Measurements from ENCODE around the gene DNAJC5G.

DNAJC5G gene, protein sequence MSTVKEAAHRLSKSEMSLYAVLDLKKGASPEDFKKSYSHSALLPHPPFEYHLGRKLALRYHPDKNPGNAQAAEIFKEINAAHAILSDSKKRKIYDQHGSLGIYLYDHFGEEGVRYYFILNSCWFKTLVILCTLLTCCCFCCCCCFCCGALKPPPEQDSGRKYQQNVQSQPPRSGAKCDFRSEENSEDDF

GRCh38 chr2:27275211-27276150, at the start of gene DNAJC5G:
Gene DNAJC5G (plus strand): TSS chr2:27275433. CDS start chr2:27276729, 1,296 bp downstream.
- DNase-seq = no peak

- no peak for DNase-seq
Measured at GRCh38 chr2:27225526-27225925, 49.7 kb upstream of the DNAJC5G start.

- DNase-seq = no peak
Measured at GRCh38 chr2:27227501-27227900, 47.7 kb upstream of the DNAJC5G start.

DNA sequence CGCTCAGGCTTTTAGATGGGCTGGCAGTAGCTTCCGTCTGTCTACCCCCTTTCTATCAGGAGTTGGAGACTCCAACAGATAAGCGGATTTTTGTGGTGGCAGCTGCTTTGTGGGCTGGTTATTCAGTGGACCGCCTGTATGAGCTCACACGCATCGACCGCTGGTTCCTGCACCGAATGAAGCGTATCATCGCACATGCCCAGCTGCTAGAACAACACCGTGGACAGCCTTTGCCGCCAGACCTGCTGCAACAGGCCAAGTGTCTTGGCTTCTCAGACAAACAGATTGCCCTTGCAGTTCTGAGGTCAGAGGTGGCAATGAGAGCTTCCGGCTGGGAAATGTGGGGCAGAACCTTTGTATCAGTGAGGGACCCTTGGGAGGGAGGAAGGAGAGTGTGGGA, 43.3 kb upstream of the DNAJC5G start:
- no peak for DNase-seq

GRCh38 chr2:27233341-27233740, 41.9 kb upstream of the DNAJC5G start:
- no peak for DNase-seq

GRCh38 chr2:27236136-27236535, 39.1 kb upstream of the DNAJC5G start:
- no peak for DNase-seq

DNA sequence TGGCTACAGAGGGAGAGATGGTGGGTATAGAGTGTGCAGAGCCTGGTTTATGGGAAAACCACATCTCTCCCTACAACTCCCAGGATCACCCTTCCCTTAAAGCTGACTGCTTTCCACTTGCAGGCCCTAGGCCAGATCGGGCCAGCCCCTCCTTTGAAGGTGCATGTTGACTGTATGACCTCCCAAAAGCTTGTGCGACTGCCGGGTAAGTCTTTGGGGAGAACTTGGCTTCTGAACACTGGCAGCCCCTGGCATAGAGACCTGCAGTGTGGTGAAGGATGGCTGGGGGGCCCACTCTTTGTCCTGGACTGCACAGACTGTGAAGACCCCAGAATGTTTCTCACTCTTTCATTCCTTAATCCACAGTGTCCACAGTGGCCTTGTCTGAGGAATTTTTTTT, 38.6 kb upstream of the DNAJC5G start:
- no peak for DNase-seq

DNA sequence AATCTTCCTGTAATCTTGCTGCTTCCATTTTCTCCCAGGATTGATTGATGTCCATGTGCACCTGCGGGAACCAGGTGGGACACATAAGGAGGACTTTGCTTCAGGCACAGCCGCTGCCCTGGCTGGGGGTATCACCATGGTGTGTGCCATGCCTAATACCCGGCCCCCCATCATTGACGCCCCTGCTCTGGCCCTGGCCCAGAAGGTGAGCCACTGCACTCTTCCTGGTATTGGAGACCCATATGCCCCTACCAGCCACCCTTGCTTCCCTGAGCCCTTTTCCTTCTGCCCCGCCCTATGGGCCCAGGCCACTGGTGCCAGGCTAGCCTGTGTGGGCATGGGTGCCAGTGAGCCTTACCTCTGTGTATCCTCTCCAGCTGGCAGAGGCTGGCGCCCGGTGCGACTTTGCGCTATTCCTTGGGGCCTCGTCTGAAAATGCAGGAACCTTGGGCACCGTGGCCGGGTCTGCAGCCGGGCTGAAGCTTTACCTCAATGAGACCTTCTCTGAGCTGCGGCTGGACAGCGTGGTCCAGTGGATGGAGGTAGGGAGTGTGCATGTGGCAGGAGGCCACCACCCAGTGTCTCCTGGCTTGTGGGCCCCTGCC, 37.8 kb upstream of the DNAJC5G start:
- no peak for DNase-seq

DNA sequence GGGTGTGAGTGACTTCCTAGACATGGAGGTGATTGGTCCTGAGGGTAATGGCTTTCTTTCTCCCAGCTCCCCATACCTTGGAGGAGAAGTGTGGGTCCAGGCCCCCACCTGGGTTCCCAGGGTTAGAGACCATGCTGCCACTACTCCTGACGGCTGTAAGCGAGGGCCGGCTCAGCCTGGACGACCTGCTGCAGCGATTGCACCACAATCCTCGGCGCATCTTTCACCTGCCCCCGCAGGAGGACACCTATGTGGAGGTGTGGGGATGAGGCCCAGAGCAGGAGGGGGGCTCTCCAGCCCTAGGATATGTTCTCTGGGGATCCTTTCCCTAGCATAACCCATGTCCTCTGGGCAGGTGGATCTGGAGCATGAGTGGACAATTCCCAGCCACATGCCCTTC, 36.3 kb upstream of the DNAJC5G start:
- DNase-seq = no peak

DNA sequence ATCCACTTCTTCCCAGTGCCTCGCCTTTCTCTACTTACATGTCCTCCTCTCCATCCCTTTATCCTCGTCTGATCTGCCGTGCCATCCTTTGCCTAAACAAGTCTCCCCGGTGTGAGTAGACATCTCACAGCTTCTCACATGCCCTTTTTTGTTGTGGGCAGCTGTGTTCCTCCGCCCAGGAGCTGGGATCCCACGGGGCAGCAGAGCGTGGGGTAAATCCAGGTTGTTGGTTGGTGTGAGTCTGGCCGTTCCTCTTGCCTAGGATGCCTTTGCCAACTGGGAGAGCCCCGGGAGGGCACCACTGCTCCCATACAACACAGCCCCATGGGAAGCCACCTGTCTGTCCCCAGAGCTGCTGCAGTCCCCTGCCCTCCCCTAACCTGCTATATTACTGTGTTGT, 34.8 kb upstream of the DNAJC5G start:
- DNase-seq = no peak

DNA sequence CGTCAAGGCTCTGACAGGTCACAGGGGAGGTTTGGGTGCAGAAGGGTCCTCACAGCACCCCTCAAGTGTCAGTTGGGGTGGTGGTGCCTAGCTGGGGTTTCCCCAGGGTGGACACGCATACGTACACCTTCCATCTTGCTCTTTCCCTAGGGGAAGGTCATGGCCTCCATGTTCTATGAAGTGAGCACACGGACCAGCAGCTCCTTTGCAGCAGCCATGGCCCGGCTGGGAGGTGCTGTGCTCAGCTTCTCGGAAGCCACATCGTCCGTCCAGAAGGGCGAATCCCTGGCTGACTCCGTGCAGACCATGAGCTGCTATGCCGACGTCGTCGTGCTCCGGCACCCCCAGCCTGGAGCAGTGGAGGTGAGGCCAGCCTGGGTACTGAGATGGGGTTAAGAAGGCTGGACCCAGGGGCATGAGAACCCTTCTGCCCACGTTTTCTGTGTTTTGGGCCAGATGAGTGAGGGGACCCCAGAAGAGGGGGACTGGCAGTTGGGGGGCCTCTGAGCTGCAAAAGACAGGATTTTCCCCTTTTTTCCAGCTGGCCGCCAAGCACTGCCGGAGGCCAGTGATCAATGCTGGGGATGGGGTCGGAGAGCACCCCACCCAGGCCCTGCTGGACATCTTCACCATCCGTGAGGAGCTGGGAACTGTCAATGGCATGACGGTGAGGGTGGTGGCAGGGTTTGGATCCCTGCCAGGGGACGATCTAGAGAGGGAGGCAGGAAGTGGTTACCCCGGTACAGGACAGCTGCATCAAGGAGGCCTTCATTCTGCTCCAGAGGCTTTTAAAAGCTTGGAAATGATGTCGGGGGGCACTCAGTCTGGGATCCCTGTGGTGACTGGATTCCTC, 33.2 kb upstream of the DNAJC5G start:
- DNase-seq = no peak

- DNase-seq = no peak
Measured at GRCh38 chr2:27242614-27242951, 32.6 kb upstream of the DNAJC5G start.

DNA sequence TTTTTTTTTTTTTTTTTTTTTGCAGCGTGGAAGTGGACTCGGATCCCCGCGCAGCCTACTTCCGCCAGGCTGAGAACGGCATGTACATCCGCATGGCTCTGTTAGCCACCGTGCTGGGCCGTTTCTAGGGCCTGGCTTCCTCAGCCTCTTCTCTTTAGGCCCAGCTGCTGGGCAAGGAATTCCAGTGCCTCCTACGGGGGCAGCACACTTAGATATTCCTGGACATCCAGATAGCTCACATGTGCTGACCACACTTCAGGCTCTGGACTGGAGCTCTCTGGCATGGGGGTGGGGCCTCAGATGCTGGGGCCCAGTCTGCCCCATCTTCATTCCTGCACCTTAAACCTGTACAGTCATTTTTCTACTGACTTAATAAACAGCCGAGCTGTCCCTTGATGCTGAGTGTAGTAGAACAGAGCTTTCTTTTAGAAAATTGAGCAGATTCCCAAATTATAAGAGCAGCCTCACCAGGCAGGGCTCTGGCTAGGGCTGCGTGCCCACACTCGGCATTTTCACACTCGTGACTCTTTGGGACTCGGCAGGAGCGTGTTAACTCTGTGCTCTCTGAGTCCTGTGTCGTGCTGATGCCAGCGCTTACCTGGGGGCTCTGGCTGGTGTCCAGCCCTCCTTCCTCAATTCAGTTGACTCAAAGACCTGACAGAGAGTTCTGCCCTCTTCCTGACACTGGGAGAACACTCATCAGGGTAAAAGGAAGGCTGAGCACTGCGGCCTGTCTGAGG, 31.7 kb upstream of the DNAJC5G start:
- DNase-seq = no peak

DNA sequence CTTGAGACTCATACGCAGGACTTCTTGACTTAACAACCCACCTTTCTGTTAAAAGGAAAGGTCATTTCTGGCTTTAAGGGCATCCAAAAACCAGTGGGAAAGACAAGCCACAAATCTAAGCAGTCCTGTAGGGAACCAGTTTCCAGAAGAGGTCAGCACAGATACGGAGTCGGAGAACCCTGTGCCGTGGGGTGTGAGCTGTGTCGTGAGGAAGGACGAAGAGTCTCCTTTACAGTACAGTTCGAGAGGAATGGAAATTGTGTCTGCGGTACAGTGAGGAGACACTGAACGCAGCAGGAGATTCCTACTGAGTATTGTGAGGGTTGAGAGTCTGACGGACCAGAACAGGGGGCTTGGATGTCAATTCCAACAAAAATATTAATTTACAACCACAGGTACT, 30.1 kb upstream of the DNAJC5G start:
- no peak for DNase-seq

DNA sequence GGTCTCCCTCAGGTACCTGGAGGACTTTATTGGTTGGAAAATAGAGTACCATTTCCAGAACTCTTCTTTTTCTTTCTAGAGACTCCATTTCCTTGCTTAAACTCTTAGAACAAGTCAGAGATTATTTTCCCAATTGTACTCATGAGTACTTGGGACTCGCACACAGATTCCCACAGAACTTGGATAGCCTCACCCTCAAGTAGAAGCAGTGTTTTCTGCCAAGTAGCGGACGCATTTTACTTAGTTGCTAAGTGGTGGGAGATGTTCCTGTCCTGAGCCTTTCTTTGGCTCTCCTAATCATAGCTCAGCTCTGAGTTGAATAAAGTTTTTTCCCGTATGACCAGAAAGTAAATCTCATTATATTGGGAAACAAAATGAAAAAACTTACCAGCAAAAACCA, 29.6 kb upstream of the DNAJC5G start:
- no peak for DNase-seq

- DNase-seq = no peak
Measured at GRCh38 chr2:27247893-27248292, 27.3 kb upstream of the DNAJC5G start.

DNA sequence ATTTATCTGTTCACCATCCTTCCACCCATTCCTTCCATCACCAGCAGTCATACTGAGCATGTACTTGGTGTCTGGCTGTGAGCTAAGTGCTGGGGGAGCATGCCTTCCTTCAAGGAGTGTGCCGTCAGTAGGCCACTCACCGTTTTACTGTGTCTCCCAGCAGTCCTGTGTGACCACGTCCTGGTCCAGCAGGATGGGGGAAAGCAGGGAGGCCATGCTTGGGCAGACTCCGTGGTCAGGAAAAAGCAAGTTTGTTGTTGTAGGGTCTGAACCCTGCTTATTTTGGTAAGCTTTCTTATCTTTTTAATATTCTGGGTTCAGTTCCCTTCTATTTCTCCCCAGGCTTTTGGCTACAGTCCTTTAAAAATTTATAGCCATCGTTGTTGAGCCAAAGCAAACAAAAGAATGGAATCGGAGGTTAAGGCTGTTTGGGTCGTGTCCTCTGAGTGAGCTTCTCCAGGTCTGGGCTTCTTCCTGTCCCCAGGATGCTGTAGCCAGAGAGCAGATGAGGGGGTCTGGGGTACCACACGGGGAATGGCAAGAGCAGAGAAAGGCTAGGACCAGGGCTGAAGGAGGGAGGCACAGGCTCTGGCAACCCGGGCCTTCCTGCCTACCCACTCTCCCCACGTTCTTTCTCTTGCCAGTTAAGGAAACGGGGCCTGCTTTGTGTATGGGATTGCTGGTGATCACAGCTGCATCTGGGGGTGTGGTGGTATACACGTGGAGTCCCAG, 25.9 kb upstream of the DNAJC5G start:
- DNase-seq = no peak

GRCh38 chr2:27249891-27250651, 25.2 kb upstream of the DNAJC5G start:
- no peak for DNase-seq

- no peak for DNase-seq
Measured at GRCh38 chr2:27250652-27251379, 24.4 kb upstream of the DNAJC5G start.

DNA sequence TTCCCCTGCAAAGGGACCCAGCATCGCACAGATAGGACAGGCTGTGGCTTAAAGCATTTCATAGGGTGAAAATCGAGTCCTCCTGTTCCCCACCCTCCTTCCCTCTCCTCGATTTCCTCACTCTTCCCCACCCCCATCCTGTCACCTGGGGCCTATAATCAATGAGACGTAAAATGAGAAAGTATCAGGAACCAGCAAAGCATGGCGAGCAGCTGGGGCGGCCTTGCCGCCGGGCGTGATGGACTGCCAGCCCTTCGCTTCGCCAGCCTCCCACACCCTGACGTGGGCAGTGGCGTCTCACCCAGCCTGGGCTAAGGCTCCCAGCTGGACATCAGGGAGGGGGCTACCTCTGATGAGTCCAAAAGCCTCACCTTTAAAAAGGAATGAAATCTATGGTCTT, 23.5 kb upstream of the DNAJC5G start:
- no peak for DNase-seq
